Keratinocyte (primary cell): ENCODE data around the gene FNBP1. TPM values are rescaled to one million over a fixed set of nuclear protein-coding genes. Genes with fewer than 3 reads are reported as not detected.
"Not testable (repeated sequence)": the region's sequence is repeated elsewhere in the genome, so short reads cannot be mapped to it uniquely, and the experiment has no call there.

ENCODE experiments used
- DNase-seq: peaks from one replicate; pipeline ENCODE4 v3.0.0-alpha.2; 2011; ENCODE audit warnings: low read depth, missing footprints, low spot score
- FAIRE-seq: peaks from 2 replicates; lab custom pipeline; 2011; peaks lifted over from hg19 to GRCh38; lab: Jason Lieb, UNC
- H2AFZ ChIP-seq: 2 replicates; pipeline ENCODE4 v1.6.0; 2012; ENCODE audit warnings: low read length, control low read depth, inconsistent platforms; ENCODE audit not compliant: control insufficient read depth
- H3K27ac ChIP-seq: 2 replicates; pipeline ENCODE4 v1.5.1; 2011; ENCODE audit warnings: low read length; ENCODE audit not compliant: control insufficient read depth, insufficient read depth
- H3K27me3 ChIP-seq: 3 replicates; pipeline ENCODE4 v1.6.0; 2011; ENCODE audit warnings: low read length; ENCODE audit not compliant: control insufficient read depth, insufficient read depth; ENCODE audit errors: extremely low read depth
- H3K36me3 ChIP-seq, 2 experiments: 2 replicates in 1 of 2; 3 replicates in 1 of 2; pipeline ENCODE4 v1.5.1; 2011; ENCODE audit warnings: low read length in 2 of 2, mild to moderate bottlenecking in 1 of 2; ENCODE audit not compliant: control insufficient read depth in 2 of 2, insufficient read depth in 2 of 2; ENCODE audit errors: extremely low read depth in 1 of 2
- H3K4me1 ChIP-seq: 3 replicates; pipeline ENCODE4 v1.5.1; 2011; ENCODE audit warnings: low read length; ENCODE audit not compliant: control insufficient read depth, insufficient read depth; ENCODE audit errors: extremely low read depth
- H3K4me2 ChIP-seq: 3 replicates; pipeline ENCODE4 v1.6.0; 2011; ENCODE audit warnings: low read depth, low read length; ENCODE audit not compliant: control insufficient read depth, insufficient read depth; ENCODE audit errors: extremely low read depth
- H3K4me3 ChIP-seq, 3 experiments: fragments of 200-600 bp in 1 of 3; sonication (generic) in 1 of 3; 2 replicates in 2 of 3; 3 replicates in 1 of 3; pipeline ENCODE4 v1.5.1; 2011 to 2016; ENCODE audit warnings: low read length in 3 of 3, mild to moderate bottlenecking in 3 of 3, control low read depth in 2 of 3, inconsistent platforms in 1 of 3, low read depth in 1 of 3, mixed read lengths in 1 of 3, mixed run types in 1 of 3, moderate library complexity in 1 of 3; ENCODE audit not compliant: control insufficient read depth in 2 of 3, insufficient read depth in 2 of 3; ENCODE audit errors: extremely low read depth in 1 of 3
- H3K79me2 ChIP-seq: 2 replicates; pipeline ENCODE4 v1.6.0; 2012; ENCODE audit warnings: low read length; ENCODE audit not compliant: control insufficient read depth, insufficient read depth
- H3K9ac ChIP-seq: 3 replicates; pipeline ENCODE4 v1.6.0; 2011; ENCODE audit warnings: low read length; ENCODE audit not compliant: control insufficient read depth, insufficient read depth; ENCODE audit errors: extremely low read depth
- H3K9me1 ChIP-seq: 3 replicates; pipeline ENCODE4 v1.6.0; 2011; ENCODE audit warnings: low read length; ENCODE audit not compliant: control insufficient read depth, insufficient read depth; ENCODE audit errors: extremely low read depth
- H3K9me3 ChIP-seq: 2 replicates; pipeline ENCODE4 v1.5.1; 2012; ENCODE audit warnings: low read depth, low read length; ENCODE audit not compliant: control insufficient read depth
- H4K20me1 ChIP-seq: 3 replicates; pipeline ENCODE4 v1.6.0; 2011; ENCODE audit warnings: low read length; ENCODE audit not compliant: control insufficient read depth, insufficient read depth; ENCODE audit errors: extremely low read depth
- CTCF ChIP-seq, 3 experiments: IDR thresholded peaks in 1 of 3; conservative IDR thresholded peaks in 1 of 3; optimal IDR thresholded peaks in 1 of 3; 2 replicates in 2 of 3; 3 replicates in 1 of 3; pipeline versions ENCODE3 to v1.5.1; 2011; ENCODE audit warnings: low read length in 3 of 3, mild to moderate bottlenecking in 3 of 3, moderate library complexity in 2 of 3, control low read depth in 1 of 3, inconsistent platforms in 1 of 3; ENCODE audit not compliant: insufficient read depth in 2 of 3; ENCODE audit errors: extremely low read depth in 1 of 3
- EZH2 ChIP-seq: IDR thresholded peaks from one replicate; pipeline ENCODE4 v1.6.1; 2012; ENCODE audit warnings: inconsistent platforms, mild to moderate bottlenecking, low read length, moderate library complexity
- dilution Hi-C: fragments of 300-500 bp; cut with MboI; formaldehyde crosslinking; loops from one replicate; pipeline ENCODE4 v1.7.0; 2020; ENCODE audit warnings: low sequenced_read_pairs; ENCODE audit not compliant: extremely low pct_ligation_motif_present
- polyA plus RNA-seq, 5 experiments: library from polyadenylated mRNA; depleted of rRNA in 3 of 5; stranded (reverse) in 3 of 5; stranded (forward) in 1 of 5; unstranded in 1 of 5; fragments of >200 nt; gene quantifications; 1 replicate in 1 of 5; 2 replicates in 3 of 5; 3 replicates in 1 of 5; pipeline versions ENCODE4 v1.2.1 to v1.2.3, GENCODE V29; 2011 to 2012; ENCODE audit warnings: missing spikeins in 2 of 5, low read depth in 1 of 5, low replicate concordance in 1 of 5

Gene FNBP1
- polyA plus RNA-seq, 1 donor (not counting 4 experiments of a cell fraction or from before 2014, with no cell fraction given): 9.6 TPM

GRCh38 chr9:129891569-129891968 is 151.4 kb downstream of the FNBP1 start:
- H3K79me2 ChIP-seq: no peaks in the 10 kb centered on the region
- no peak overlapping the region for H3K9ac ChIP-seq
- peaks cover 0 to 5% of the 10 kb centered on the region in 2 experiments for H3K36me3 ChIP-seq
- FAIRE-seq (no peak), DNase-seq (no peak)
- H3K9me1 ChIP-seq: no peaks in the 10 kb centered on the region
- no peak overlapping the region for H2AFZ ChIP-seq
- H3K4me1 ChIP-seq: no peaks in the 10 kb centered on the region
- H3K4me3 ChIP-seq: no peak overlapping the region
- no peaks in the 10 kb centered on the region for H4K20me1 ChIP-seq
- no peak for TF ChIP-seq EZH2
- no peak for TF ChIP-seq CTCF (optimal IDR thresholded peaks at IDR 0.05 in 1 of 3, IDR thresholded peaks at IDR 0.05 in 1 of 3, conservative IDR thresholded peaks at IDR 0.05 in 1 of 3; ENCODE audit: extremely low read depth in 1 of 3, insufficient read depth in 2 of 3, low read length in 3 of 3)
- dilution Hi-C loops: no loop called here
- H3K27ac ChIP-seq: no peak overlapping the region
- H3K9me3 ChIP-seq: no peaks in the 10 kb centered on the region
- H3K4me2 ChIP-seq: no peak overlapping the region
- no peaks in the 10 kb centered on the region for H3K27me3 ChIP-seq

- H3K9me3 ChIP-seq, dilution Hi-C loops, DNase-seq, H3K36me3 ChIP-seq, FAIRE-seq, H3K4me1 ChIP-seq, H3K27me3 ChIP-seq, H3K4me3 ChIP-seq, H2AFZ ChIP-seq, H3K27ac ChIP-seq, H3K79me2 ChIP-seq, H3K9me1 ChIP-seq, H4K20me1 ChIP-seq, H3K9ac ChIP-seq, H3K4me2 ChIP-seq: not testable (repeated sequence)
Observed at GRCh38 chr9:129890718-129891299, 152.2 kb downstream of the FNBP1 start.
